Dendritic cell treated with granulocyte-macrophage colony-stimulating factor and Interleukin-4, amounts not matched to agents 40 ng/mL and 50 ng/mL, for 4 days (primary cell): ENCODE measurements around the gene TMEM175.

Source experiments
- H3K27ac Mint-ChIP-seq: one replicate; pipeline ENCODE4 v1.8.0; 2022; ENCODE audit warnings: mild to moderate bottlenecking, mixed read lengths
- H3K27me3 Mint-ChIP-seq: one replicate; pipeline ENCODE4 v1.8.0; 2022; ENCODE audit warnings: mild to moderate bottlenecking, mixed read lengths
- H3K36me3 Mint-ChIP-seq: one replicate; pipeline ENCODE4 v1.8.0; 2022; ENCODE audit warnings: low read depth, mixed read lengths
- H3K4me1 Mint-ChIP-seq: one replicate; pipeline ENCODE4 v1.8.0; 2022; ENCODE audit warnings: low read depth, mixed read lengths
- H3K4me3 Mint-ChIP-seq: one replicate; pipeline ENCODE4 v1.8.0; 2022; ENCODE audit warnings: mild to moderate bottlenecking, moderate library complexity, mixed read lengths
- H3K9me3 Mint-ChIP-seq: one replicate; pipeline ENCODE4 v1.8.0; 2022; ENCODE audit warnings: mixed read lengths
- intact Hi-C: fragments of 100-400 bp; cut with micrococcal nuclease; formaldehyde crosslinking; loops from one replicate; pipeline ENCODE4 v1.15.0; 2022

The TMEM175 gene

GRCh38 chr4:1000686-1001260, 68.5 kb downstream of the TMEM175 start:
- Mint-ChIP-seq H3K27me3 (peaks cover 88% of the 10 kb centered on the region), H3K36me3 (no peaks in the 10 kb centered on the region), H3K27ac (no peak overlapping the region), H3K4me3 (no peak overlapping the region), H3K4me1 (peaks cover 20% of the 10 kb centered on the region), H3K9me3 (no peaks in the 10 kb centered on the region)
- intact Hi-C loops, result no loop called here

- intact Hi-C loops, result no loop called here
Measured at GRCh38 chr4:1001561-1002130, 69.4 kb downstream of the TMEM175 start.

GRCh38 chr4:1002131-1002630, 69.9 kb downstream of the TMEM175 start:
- intact Hi-C loops, result no loop called here
- Mint-ChIP-seq H3K9me3 (peaks cover 7% of the 10 kb centered on the region), H3K36me3 (no peaks in the 10 kb centered on the region), H3K27me3 (peaks cover 88% of the 10 kb centered on the region), H3K27ac (no peak overlapping the region), H3K4me1 (peaks cover 14% of the 10 kb centered on the region), H3K4me3 (no peak overlapping the region)

More at GRCh38 chr4:1001561-1002130, 69.4 kb downstream of the TMEM175 start:
- Mint-ChIP-seq H3K9me3 (peaks cover 2% of the 10 kb centered on the region), H3K27ac (no peak overlapping the region), H3K36me3 (no peaks in the 10 kb centered on the region), H3K4me3 (no peak overlapping the region), H3K4me1 (peaks cover 19% of the 10 kb centered on the region), H3K27me3 (peaks cover 88% of the 10 kb centered on the region)

GRCh38 chr4:1002631-1003251, 70.5 kb downstream of the TMEM175 start:
- intact Hi-C loops, result no loop called here
- Mint-ChIP-seq H3K27me3 (peaks cover 90% of the 10 kb centered on the region), H3K4me1 (peaks cover 14% of the 10 kb centered on the region), H3K4me3 (no peak overlapping the region), H3K9me3 (peaks cover 9% of the 10 kb centered on the region), H3K36me3 (no peaks in the 10 kb centered on the region), H3K27ac (no peak overlapping the region)

- intact Hi-C loops, result no loop called here
- H3K9me3 Mint-ChIP-seq, result peaks cover 9% of the 10 kb centered on the region
- H3K36me3 Mint-ChIP-seq, result no peaks in the 10 kb centered on the region
- H3K27me3 Mint-ChIP-seq, result peaks cover 90% of the 10 kb centered on the region
- peaks cover 14% of the 10 kb centered on the region for H3K4me1 Mint-ChIP-seq
- H3K4me3 Mint-ChIP-seq, result no peak overlapping the region
- no peak overlapping the region for H3K27ac Mint-ChIP-seq
Measured at GRCh38 chr4:1003271-1004070, 71.2 kb downstream of the TMEM175 start.

- Mint-ChIP-seq H3K4me1 (peaks cover 20% of the 10 kb centered on the region), H3K4me3 (no peak overlapping the region), H3K36me3 (no peaks in the 10 kb centered on the region), H3K9me3 (peaks cover 9% of the 10 kb centered on the region), H3K27ac (no peak overlapping the region), H3K27me3 (peaks cover 90% of the 10 kb centered on the region)
- intact Hi-C loops, result no loop called here
Measured at GRCh38 chr4:1004071-1004418, 71.8 kb downstream of the TMEM175 start.

GRCh38 chr4:1004557-1005485, 72.6 kb downstream of the TMEM175 start:
- Mint-ChIP-seq H3K36me3 (no peaks in the 10 kb centered on the region), H3K4me1 (peaks cover 23% of the 10 kb centered on the region), H3K27me3 (peaks cover 86% of the 10 kb centered on the region), H3K4me3 (no peak overlapping the region), H3K27ac (no peak overlapping the region), H3K9me3 (peaks cover 9% of the 10 kb centered on the region)
- intact Hi-C loops, result no loop called here

GRCh38 chr4:1006856-1007255, 74.6 kb downstream of the TMEM175 start:
- peaks cover 66% of the 10 kb centered on the region for H3K27me3 Mint-ChIP-seq
- no peak overlapping the region for H3K27ac Mint-ChIP-seq
- H3K4me1 Mint-ChIP-seq, result peaks cover 29% of the 10 kb centered on the region
- H3K4me3 Mint-ChIP-seq, result no peak overlapping the region
- no peaks in the 10 kb centered on the region for H3K36me3 Mint-ChIP-seq
- intact Hi-C loops, result no loop called here
- peaks cover 9% of the 10 kb centered on the region for H3K9me3 Mint-ChIP-seq
